NOMO-1 treated with DMSO at 0.1 percent for 48 hours (cell line): ENCODE data around the gene AOAH.
A peak's percentile ranks its signal among the peaks of the same experiment; 100 is the strongest.
"Not testable (repeated sequence)": the region's sequence is repeated elsewhere in the genome, so short reads cannot be mapped to it uniquely, and the experiment has no call there.

ENCODE experiments used
- DNase-seq: peaks from one replicate; lab custom pipeline; 2025; ENCODE audit not compliant: unreplicated experiment; lab: John Stamatoyannopoulos, UW

The AOAH gene

GRCh38 chr7:36736899-36737211 lies 12.6 kb upstream of the AOAH start:
- DNase-seq, result peak; percentile 98

GRCh38 chr7:36736090-36736898 lies 12.0 kb upstream of the AOAH start:
- DNase-seq, result no peak

- no peak for DNase-seq
Observed at GRCh38 chr7:36735172-36735571, 10.9 kb upstream of the AOAH start.

GRCh38 chr7:36734731-36735130 lies 10.4 kb upstream of the AOAH start:
- DNase-seq, result no peak

- DNase-seq, result no peak
Observed at GRCh38 chr7:36733411-36733810, 9.1 kb upstream of the AOAH start.

- no peak for DNase-seq
Observed at GRCh38 chr7:36732806-36733205, 8.5 kb upstream of the AOAH start.

GRCh38 chr7:36730046-36730445 lies 5.8 kb upstream of the AOAH start:
- DNase-seq, result no peak

- DNase-seq, result no peak
Observed at GRCh38 chr7:36728143-36728542, 3.8 kb upstream of the AOAH start.

GRCh38 chr7:36726806-36727503 lies 2.7 kb upstream of the AOAH start:
- peak; percentile 28 for DNase-seq

- peak; percentile 41 for DNase-seq
Observed at GRCh38 chr7:36726311-36726710, 2.0 kb upstream of the AOAH start.

- no peak for DNase-seq
Observed at GRCh38 chr7:36724996-36725395, 702 bp upstream of the AOAH start.

GRCh38 chr7:36723291-36723690 lies 1.0 kb downstream of the AOAH start:
- peak; percentile 21 for DNase-seq

- no peak for DNase-seq
Observed at GRCh38 chr7:36719083-36719632, 5.1 kb downstream of the AOAH start.

- no peak for DNase-seq
Observed at GRCh38 chr7:36717586-36717985, 6.7 kb downstream of the AOAH start.

- not testable (repeated sequence) for DNase-seq
Observed at GRCh38 chr7:36716802-36717201, 7.5 kb downstream of the AOAH start.

GRCh38 chr7:36712015-36712414 lies 12.3 kb downstream of the AOAH start:
- DNase-seq, result no peak

- no peak for DNase-seq
Observed at GRCh38 chr7:36711256-36711655, 13.0 kb downstream of the AOAH start.

GRCh38 chr7:36710186-36710791 lies 14.0 kb downstream of the AOAH start:
- no peak for DNase-seq

GRCh38 chr7:36708767-36709166 lies 15.5 kb downstream of the AOAH start:
- DNase-seq, result peak; percentile 51

- DNase-seq, result no peak
Observed at GRCh38 chr7:36707898-36708297, 16.4 kb downstream of the AOAH start.

- no peak for DNase-seq
Observed at GRCh38 chr7:36707465-36707864, 16.8 kb downstream of the AOAH start.

GRCh38 chr7:36703860-36704259 lies 20.4 kb downstream of the AOAH start:
- DNase-seq, result not testable (repeated sequence)
